GM18861 (cell line): Measurements from ENCODE around the gene DCUN1D1.

Source experiments
- ATAC-seq: cut with Tn5 transposase; IDR thresholded peaks from one replicate; pipeline ENCODE4 v1.9.1; 2021; ENCODE audit not compliant: unreplicated experiment

DCUN1D1 gene

DNA sequence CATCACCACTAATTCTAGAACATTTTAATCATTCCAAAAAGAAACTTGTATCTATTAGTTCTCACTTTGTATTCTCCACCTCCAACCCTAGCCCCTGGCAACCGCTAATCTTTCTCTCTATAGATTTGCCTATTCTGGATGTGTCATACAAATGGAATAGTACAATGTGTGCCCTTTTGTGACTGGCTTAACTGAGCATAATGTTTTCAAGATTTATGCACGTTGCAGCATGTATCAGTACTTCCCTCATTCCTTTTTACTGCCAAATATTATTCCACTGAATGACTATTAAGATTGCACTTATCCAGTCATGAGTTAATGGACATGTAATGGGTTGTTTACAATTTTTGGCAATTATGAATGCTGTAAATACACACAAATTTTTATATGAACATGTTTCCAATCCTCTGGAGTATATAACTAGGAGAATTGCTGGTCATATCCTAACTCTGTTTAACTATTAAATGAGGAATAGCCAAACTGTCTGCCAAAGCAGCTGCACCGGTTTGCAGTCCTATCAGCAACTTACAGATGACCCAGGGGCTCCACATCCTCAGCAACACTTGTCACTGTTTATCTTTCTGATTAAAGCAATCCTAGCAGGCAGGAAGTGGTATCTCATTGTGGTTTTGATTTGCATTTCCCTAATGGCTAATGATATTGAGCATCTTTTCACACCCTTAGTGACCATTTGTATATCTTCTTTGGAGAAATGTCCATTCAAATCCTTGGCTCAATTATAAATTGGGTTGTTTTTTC is 42.9 kb downstream of the DCUN1D1 start:
- peak; percentile 92 for ATAC-seq

- ATAC-seq = no peak
Measured at GRCh38 chr3:182936918-182937285, 43.4 kb downstream of the DCUN1D1 start.

DNA sequence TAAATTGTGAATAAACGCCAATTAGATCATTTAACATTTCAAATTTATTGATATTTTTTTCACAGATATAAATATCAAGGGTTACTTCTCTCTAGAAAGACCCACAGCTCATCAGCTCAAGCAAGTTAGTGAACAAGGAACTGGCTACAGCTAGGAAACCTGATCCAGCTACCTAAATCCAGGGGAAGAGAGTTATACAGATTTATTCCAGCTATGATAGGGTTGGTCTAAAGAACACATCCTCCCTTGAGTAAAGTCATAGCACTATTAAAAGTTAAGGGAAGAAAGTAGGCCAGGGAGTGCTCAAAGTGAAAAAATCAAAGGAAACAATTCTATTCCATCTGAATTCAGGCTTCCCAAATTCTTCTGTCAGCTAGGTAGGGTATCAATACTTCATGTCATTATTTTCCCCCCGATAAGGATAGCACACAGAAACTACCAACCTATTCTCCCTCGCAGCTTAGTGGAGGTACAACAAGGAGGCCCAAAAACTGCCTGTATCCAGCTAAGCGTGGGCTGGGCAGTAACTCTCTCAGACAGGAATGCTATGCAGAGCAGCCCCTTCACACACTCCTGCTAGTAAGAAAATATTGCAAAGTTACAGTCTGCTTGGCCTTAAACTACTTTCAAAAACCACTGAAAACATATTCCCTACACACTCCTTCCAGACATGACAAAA is 44.0 kb downstream of the DCUN1D1 start:
- no peak for ATAC-seq

GRCh38 chr3:182935803-182936202 is 44.5 kb downstream of the DCUN1D1 start:
- no peak for ATAC-seq

DNA sequence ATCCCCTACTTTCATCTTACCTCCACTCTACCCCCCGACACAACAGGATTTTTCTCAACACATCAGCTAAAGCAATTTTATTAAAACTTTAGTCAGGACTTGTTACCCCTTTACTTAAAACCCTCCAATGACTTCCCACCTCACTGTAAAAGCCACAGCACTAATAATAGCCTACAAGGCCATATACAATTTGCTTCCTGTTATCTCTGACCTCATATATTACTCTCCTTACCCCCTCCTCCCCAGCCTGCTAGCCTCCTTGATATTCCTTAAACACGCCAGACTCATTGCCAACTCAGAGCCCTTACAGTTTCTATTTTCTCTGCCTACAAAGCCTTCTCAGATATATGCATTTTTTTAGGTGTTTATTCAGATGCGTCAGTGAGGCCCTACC is 54.4 kb downstream of the DCUN1D1 start:
- ATAC-seq = no peak

DNA sequence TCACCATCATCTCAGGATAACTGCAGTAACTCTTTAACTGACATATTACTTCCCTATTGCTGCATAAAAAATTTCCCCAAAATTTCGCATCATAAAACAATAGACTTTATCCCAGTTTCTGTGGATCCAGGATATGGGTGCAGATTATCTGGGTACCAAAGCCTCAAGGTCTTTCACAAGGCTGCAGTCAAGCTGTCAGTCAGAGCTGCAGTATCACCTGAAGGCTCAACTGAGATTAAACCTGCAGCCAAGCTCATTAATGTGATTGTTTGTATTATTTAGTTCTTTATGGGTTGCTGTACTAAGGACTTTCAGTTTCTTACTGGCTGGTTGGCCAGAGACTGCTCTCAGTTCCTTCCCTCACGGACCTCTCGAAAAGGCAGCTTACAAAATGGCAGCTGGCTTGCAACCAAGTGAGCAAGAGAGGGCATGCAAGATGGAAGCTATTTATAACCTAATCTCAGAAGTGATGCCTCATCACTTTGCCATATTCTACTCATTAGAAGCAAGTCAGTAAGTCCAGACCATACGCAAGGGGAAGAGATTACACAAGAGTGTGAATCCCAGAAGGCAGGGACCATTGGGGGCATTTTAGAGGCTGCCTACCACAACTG is 54.9 kb downstream of the DCUN1D1 start:
- peak; percentile 90 for ATAC-seq

DNA sequence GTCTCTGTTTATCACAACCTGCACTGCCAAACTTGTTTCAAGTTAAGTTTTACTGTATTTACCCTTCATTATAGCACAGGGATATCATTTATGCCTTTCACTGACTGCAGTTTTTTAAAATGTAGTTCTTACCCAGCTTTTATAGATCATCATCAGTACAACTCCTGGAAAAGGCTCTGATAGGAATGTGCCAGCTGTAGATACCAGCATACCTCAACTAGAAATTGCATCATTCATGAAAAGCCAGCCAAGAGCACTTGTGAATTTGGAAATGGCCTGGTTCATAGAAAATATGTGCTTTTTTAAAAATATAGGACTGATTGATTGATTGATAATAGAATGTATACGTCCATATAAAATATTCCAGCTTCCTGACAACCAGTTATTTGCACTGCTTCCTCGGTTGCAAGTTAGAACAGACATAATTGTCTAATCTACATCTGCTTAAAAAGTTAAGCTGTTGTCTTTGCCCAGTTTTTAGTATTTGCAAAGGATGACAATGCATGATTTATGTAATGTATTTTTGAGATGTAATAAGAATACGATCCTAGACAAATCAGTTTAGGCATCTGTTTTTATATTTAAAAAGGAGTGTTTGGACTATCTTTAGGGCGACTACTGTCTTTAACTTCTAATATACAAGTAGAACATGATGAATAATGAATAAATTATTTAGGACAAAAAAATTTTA is 58.5 kb downstream of the DCUN1D1 start:
- no peak for ATAC-seq

- no peak for ATAC-seq
Measured at GRCh38 chr3:182920515-182921084, 59.7 kb downstream of the DCUN1D1 start.

GRCh38 chr3:182919866-182920357 is 60.4 kb downstream of the DCUN1D1 start:
- no peak for ATAC-seq

- no peak for ATAC-seq
Measured at GRCh38 chr3:182917134-182917533, 63.2 kb downstream of the DCUN1D1 start.

- ATAC-seq = peak; percentile 43
Measured at GRCh38 chr3:182914341-182914740, 66.0 kb downstream of the DCUN1D1 start.

GRCh38 chr3:182913889-182914288 is 66.4 kb downstream of the DCUN1D1 start:
- ATAC-seq = peak; percentile 95

- ATAC-seq = no peak
Measured at GRCh38 chr3:182912474-182912873, 67.9 kb downstream of the DCUN1D1 start.

DNA sequence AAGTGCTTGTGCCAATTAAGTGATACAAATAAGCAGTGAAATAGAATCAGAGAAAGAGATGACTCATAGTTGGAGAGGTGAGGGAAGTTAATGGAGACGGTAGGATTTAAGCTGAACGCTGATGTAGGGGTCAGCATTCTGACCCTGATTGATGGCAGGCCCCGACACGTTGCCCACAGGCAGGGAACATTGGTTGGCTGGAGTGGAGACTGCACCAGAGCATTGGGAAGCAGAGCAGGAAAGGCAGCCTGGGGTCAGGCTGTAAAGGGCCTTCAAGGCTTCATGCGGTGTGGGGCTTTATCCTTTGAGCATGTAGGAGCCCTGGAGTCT is 68.6 kb downstream of the DCUN1D1 start:
- ATAC-seq = no peak

DNA sequence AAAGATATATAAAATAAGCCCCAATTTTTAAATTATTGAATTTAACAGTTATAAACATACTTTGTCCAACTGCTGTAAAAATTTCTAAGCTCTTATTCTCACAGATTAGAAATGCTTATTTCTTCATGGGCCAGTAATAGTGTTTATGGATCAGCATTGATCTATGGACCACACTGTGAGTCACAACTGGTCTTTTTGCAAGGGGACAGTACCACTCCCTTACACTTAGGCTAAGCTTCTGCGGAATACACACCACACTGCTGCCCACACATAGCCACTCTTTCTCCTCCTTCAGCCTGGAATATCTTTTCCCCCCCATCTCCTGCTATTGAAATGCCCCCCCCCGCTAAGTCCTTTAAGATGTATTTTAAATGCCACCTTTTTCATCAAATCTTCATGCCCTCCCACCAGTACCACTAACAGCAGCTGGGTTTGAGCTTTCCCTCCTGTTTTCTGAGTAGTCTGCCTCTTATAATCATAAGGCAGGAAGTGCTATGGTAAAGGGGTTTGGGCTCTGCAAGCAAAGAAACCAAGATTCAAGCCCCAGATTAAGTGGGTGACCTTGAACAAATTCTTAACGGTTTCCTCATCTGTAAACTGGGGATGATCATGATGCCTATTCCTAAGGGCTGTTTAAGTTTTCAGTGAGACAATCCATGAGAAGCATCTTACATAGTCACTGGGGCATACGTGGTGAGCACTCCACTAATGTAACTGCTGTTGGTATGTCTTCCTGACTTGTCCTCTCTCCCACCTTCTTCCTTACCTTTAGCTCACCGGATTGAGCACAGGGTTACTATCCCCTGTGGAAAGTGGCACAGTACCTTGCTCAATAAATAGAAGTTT is 69.2 kb downstream of the DCUN1D1 start:
- ATAC-seq = no peak

GRCh38 chr3:182909318-182910040 is 70.9 kb downstream of the DCUN1D1 start:
- ATAC-seq = no peak

DNA sequence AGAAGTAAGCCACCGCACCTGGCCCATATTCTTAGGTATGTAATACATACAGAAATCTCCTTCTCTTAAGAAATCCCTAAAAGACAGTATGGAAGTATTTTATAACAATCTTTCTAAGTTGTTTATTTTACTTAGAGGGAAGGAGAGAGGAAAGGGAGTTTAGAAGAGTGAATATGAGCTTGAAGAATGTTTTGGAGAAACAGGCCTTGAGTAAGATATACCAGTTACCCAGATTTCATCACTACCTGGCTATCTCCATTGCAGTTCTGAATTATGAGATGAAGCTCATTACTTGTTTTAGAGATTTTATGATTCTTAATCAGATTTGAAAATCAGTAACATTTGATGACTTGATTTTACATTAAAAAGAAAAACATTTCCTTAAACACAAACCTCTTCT is 71.9 kb downstream of the DCUN1D1 start:
- ATAC-seq = no peak

DNA sequence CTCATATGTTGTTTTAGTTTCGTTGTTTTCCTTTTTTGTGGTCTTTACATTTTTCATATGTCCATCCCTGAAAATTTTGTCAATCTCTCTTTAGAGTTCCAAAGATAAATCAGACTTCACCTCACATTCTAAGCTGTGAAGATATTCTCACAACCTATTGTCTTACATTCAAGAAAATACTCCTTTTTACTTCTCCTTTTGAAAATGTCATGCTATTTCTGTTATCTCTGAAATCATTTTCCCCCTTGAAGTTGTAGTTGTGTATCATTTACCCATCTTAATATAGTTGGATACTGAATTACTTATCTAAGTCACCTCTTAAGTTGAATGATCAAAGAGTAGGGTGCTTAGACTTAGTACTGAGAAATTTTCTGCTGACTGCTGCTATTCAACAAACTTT is 74.3 kb downstream of the DCUN1D1 start:
- ATAC-seq = peak; percentile 65

DNA sequence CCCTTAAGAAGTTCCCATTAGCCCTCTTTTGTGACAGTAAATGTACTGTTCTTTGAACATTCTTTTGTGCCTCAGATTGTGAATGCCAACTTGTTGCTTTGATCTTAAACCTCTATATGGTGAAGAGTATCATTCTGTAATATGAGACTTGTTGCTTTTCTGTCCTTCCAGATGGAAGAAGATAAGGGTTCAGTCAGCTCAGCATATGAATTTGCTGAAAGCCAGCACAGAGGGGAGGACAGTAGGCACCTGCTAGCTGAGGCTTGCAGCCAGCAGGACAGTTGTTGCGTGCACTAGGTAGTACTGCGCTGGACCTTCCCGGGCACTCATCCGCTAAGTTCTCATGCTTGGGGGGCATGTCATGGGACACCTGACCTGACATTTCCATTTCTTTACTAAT is 74.7 kb downstream of the DCUN1D1 start:
- no peak for ATAC-seq

- ATAC-seq = no peak
Measured at GRCh38 chr3:182904164-182904563, 76.2 kb downstream of the DCUN1D1 start.
